Dermis microvascular lymphatic vessel endothelial cell (primary cell): ENCODE results near the gene MRAP2. TPM values are rescaled to one million over a fixed set of nuclear protein-coding genes. Genes with fewer than 3 reads are reported as not detected.
"Not testable (repeated sequence)": the region's sequence is repeated elsewhere in the genome, so short reads cannot be mapped to it uniquely, and the experiment has no call there.

Experiments
- DNase-seq, 2 donors: peaks; one replicate each; pipeline versions ENCODE4 v3.0.0 to v3.0.0-alpha.2; 2010; ENCODE audit warnings: low read depth in 2 of 2
- total RNA-seq: library from RNA; depleted of rRNA; stranded (reverse); fragments of >200 nt; gene quantifications from 2 replicates; pipeline ENCODE4 v1.2.1, GENCODE V29; 2014

MRAP2 gene
- total RNA-seq, 1 donor from 2014 or later: 4.6 TPM

GRCh38 chr6:84074988-84075781 is 41.6 kb downstream of the MRAP2 start:
- DNase-seq: peak in 1 of 2 donors; percentile 9

GRCh38 chr6:84077645-84078044 is 44.1 kb downstream of the MRAP2 start:
- no peak for DNase-seq

- DNase-seq: no peak
Observed at GRCh38 chr6:84078335-84078734, 44.8 kb downstream of the MRAP2 start.

DNA sequence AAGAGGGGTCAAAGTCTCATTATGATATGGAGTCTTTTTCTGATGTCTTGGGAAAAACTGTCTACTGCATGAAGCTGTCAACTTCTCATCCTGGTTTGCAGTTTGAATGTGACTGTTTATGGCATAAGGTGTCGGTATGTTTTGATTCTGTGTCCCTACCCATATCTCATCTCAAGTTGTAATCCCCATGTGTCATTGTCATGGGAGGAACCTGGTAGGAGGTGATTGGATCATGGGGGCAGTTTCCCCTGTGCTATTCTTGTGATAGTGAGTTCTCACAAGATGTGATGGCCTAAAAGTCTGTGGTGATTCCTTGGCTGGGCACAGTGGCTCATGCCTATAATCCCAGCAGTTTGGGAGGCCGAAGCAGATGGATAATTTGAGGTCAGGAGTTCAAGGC is 47.6 kb downstream of the MRAP2 start:
- DNase-seq: no peak

DNA sequence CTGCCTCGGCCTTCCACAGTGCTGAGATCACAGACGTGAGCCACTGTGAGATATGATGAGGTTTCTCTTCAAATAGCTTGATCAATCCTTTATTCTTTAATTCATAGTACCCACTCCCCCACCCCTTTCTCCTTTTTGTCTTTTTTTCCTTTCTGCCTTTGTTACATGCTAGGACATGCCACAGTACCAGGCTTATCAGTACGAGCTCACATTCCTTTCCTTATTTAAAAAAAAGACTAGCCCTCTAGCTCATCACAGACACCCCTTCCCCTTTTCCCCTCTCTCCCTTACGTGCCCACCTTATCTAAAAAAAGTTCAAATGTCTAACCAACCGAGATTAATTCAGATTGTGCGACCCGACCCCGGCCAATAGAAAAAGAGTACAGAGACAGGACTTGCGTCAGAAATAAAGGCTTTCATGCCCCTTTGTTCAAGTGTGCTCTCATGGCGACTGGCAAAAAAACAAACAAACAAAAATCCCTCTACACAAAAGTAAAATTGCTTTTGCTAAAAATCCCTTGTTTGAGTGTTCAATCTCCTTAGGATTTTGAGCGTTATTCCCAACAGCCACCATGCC is 49.2 kb downstream of the MRAP2 start:
- no peak for DNase-seq

DNA sequence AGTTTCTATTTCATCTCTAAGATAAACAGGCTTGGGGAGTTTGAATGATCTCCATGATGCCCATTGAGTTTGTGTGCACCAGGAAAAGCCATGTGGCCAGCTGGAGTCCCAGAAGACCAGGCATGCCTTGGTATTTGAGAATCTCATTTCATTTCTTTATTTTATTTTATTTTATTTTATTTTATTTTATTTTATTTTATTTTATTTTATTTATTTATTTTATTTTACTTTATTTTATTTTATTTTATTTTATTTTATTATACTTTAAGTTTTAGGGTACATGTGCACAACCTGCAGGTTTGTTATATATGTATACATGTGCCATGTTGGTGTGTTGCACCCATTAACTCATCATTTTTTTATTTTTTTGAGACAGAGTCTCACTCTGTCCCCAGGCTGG is 51.1 kb downstream of the MRAP2 start:
- not testable (repeated sequence) for DNase-seq

DNA sequence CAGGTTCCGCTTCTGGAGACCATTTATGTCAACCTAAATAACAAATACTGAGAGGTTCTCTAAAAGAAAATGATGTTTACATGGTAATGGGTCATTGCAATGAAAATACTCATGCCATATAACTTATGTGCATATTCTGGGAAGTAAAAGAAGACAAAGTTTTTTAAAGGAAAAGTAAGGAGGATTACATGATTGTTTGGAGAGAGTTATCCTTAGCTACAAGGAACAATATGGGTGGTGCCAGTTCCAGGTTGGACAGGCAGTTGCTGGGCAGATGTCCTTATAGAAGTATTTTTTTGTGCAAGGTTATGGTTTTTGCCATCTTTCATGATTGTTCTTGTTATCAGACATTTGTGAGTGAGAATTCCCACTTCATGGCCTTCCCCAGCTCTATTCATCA is 52.5 kb downstream of the MRAP2 start:
- no peak for DNase-seq

DNA sequence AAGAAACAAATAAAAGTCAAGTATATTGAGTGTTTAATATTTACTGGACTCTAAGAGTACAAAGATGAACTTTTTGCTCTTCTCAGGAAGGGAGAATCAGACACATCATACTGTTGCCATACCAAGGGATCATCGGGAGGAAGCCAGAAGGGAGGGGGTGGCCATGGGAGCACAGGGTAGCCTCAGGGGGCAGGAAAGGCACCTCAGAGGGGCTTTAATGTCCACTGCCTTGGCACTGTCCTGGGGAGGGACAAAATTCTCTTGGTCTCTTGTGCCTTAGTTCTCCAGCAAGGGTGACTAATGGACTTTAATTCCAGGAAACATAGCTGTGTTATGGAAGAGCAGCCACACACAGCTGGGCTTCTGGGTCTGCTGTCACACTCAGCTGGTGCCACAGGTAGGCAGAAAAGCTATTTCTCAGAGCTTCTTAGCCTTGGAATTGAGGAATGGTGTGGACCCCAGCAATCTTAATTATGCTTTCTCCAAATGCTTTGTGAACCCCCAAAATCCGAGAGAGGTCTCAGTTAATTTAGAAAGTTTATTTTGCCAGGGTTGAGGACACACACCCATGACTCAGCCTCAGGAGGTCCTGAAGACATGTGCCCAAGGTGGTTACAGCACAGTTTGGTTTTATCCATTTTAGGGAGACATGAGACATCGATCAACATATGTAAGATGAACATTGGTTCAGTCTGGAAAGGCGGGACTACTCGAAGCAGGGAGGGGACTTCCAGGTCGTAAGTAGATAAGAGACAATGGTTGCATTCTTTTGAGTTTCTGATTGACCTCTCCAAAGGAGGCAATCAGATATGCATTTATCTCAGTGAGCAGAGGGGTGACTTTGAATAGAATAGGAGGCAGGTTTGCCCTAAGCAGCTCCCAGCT is 53.2 kb downstream of the MRAP2 start:
- no peak for DNase-seq

DNA sequence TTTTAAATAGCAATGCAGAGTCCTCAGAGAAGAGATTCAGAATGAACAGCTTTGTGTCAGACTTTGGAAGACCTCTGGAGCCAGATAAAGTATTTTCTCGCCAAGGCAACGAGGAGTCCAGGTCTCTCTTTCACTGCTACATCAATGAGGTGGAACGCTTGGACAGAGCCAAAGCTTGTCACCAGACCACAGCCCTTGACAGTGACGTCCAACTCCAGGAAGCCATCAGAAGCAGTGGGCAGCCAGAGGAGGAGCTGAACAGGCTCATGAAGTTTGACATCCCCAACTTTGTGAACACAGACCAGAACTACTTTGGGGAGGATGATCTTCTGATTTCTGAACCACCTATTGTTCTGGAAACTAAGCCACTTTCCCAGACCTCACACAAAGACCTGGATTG is 55.5 kb downstream of the MRAP2 start:
- DNase-seq: no peak

DNA sequence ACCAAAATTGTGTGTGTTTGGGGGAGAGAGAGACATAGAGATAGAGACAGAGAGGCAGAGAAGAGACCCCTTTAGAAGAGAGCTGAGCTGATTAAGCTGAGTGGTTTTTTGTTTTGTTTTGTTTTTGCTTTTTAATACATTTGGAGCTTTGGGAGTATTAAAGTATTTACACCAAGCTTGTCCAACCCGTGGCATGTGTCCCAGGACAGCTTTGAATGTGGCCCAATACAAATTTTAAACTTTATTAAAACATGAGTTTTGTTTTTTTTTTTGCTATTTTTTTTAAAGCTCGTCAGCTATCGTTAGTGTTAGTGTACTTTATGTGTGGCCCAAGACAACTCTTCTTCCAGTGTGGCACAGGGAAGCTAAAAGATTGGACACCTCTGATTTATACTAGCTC is 56.0 kb downstream of the MRAP2 start:
- no peak for DNase-seq

DNA sequence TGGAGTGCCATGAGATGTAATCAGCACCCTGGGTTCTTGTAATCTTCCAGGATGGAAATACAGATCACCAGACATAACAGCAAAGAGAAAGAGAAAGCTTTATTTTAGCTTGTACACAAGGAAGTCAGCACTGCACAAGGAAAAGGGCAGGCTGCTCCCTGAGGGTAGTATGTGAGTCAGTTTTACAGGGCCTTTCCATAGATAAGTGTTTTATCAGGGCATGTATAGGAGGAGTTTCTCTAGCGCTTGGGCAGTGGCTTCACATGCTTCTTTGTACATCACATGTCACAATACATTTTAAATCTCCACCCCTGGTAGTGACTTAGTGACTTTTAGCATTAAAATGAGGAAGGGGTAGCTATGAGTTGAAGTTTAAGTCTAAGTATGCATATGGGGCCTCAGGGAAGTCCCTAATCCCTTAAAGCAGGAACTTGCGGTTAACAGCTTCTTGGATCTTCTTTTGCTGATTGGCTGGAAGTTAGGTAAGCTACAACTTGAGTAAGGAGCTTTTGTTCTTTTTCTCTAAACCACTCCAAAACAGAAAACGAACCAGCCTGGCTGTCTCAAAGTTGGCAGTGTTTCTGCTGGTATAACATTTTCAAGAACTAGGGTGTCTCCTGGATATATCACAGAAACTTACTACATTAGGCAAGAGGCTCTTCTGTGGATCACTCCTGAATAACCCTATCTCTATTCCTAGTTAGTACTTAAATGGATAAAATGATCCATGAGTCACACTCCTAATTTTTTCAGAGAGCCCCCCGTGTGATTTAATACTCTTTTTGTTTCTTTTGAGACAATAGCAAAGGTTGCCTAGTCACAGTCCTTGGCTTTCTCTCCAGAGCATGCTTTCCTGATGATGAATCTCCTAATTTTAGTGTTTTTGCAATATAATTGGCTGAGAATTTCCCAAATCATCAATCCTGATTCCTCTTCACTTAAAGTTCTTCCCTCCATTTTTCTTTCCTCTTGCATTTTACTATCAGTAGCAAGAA is 60.2 kb downstream of the MRAP2 start:
- DNase-seq: no peak

GRCh38 chr6:84095156-84095555 is 61.6 kb downstream of the MRAP2 start:
- no peak for DNase-seq

DNA sequence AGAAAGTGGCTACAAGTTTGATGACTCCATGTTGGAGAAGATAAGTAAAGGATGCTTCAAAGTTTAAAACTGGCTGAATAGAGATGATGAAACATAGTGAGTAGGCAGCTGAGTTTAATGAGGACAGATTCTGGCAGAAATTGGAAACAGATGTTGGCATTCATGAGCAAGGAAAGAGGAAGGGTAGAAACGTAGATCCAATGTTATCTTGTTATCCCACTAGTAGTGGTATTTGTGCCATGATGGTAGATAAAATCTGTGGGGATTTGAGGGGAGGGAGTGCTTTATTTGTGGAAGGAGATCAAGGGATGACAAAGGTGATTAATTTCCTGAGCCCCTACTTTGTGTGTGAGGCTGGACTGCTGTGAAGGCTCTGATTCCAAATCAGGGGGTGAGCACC is 69.5 kb downstream of the MRAP2 start:
- DNase-seq: no peak

- peak in 1 of 2 donors; percentile 9 for DNase-seq
Observed at GRCh38 chr6:84105215-84105924, 71.8 kb downstream of the MRAP2 start.

- no peak for DNase-seq
Observed at GRCh38 chr6:84107495-84107894, 73.9 kb downstream of the MRAP2 start.

DNA sequence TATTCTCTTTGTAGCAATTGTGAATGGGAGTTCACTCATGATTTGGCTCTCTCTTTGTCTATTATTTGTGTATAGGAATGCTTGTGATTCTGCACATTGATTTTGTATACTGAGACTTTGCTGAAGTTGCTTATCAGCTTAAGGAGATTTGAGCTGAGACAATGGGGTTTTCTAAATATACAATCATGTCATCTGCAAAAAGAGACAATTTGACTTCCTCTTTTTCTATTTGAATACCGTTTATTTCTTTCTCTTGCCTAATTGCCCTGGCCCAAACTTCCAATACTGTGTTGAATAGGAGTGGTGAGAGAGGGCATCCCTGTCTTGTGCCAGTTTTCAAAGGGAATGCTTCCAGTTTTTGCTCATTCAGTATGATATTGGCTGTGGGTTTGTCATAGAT is 77.8 kb downstream of the MRAP2 start:
- not testable (repeated sequence) for DNase-seq

- DNase-seq: not testable (repeated sequence)
Observed at GRCh38 chr6:84114933-84115594, 81.5 kb downstream of the MRAP2 start.

- no peak for DNase-seq
Observed at GRCh38 chr6:84118191-84118590, 84.6 kb downstream of the MRAP2 start.

DNA sequence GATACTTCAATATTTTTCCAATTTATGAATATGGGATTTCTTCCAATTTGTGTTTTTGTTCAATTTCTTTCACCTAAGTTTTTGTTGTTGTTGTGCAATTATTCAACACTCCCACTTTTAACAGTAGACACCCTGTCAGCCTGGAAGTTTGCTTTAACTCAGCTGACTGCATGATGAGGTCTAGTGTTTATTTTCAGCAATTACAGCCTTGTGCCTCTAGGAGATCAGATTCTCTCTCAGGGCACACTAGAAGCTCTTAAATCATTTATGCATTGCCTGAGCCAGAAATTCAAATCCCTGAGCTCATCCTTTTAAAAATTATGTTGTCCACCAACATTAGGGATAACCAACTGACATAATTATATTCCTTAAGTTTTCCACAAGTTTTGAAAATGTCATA is 85.7 kb downstream of the MRAP2 start:
- DNase-seq: no peak

GRCh38 chr6:84123186-84123585 is 89.6 kb downstream of the MRAP2 start:
- DNase-seq: no peak
